ENCODE results near the gene CELF2.

Gene CELF2

DNA sequence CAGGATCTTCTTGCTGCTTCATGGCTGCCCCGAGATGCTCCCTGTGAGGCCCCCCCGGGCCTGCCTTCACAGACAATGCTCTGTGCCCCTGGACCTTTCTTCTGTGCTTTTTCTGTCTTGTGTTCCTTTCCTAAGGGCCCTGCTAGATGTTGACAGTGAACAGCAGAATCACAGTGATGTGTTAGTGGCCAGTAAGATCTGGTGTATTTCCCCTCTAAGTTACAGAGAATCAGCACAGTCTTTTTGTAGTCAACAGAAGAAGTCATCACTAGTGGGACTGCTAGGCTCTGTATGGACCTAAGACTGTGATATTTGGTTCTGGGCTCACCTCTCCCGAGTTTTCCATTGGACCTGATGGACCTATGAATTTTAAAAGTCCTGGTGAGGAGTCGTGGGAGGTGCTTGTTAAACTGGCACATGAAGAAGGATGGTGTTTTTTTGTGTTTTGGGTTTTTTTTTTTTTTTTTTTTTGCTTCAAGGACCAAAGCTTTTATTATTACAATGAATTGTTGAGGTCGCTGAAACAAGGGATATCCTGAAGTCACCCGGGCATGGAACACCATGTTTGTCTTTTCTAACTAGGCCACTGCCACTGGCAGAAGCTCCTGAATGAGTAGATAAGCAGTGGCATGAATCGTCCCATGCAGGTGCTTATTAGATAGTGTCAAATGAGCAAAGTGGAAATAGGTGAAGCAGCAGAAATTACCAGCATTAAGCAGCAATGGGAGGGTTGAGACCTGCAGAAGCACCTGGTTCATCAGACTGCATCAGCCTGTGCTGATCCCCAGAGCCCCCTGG is 194.8 kb downstream of the CELF2 start:
- Histone ChIP-seq H2AK5ac (ENCODE audit: low read length) (no peak overlapping the region), H4K91ac (ENCODE audit: low read depth, low read length) (no peak overlapping the region), H2BK120ac (ENCODE audit: insufficient read depth, low read length, poor library complexity) (no peak overlapping the region), H2BK5ac (ENCODE audit: low read depth, low read length, poor library complexity) (no peak overlapping the region), H2AFZ (ENCODE audit: insufficient read depth, low read length, poor library complexity) (no peak overlapping the region), H3K4ac (ENCODE audit: low read depth, low read length) (no peak overlapping the region), H3K4me2 (ENCODE audit: low read length) (no peak overlapping the region), H3K23ac (ENCODE audit: low read length) (no peak overlapping the region), H3K14ac (ENCODE audit: low read length) (no peak overlapping the region), H3K4me1 (ENCODE audit: control insufficient read depth in 1 of 2, insufficient read depth in 2 of 2, low read length in 2 of 2) (peaks cover 3% of the 10 kb centered on the region in 2 experiments), H3K9me3 (ENCODE audit: insufficient read depth, low read depth, low read length) (no peaks in the 10 kb centered on the region), H2BK12ac (ENCODE audit: low read length) (no peak overlapping the region), H4K8ac (ENCODE audit: low read depth, low read length) (no peak overlapping the region), H3K9ac (ENCODE audit: low read length) (no peak overlapping the region), H3K18ac (ENCODE audit: low read length) (no peak overlapping the region), H3K27ac (ENCODE audit: low read depth, low read length) (no peak overlapping the region), H3K79me1 (ENCODE audit: low read length) (no peaks in the 10 kb centered on the region), H3K79me2 (ENCODE audit: control insufficient read depth, insufficient read depth, low read length, poor library complexity) (no peaks in the 10 kb centered on the region), H3K36me3 (ENCODE audit: control insufficient read depth in 1 of 2, insufficient read depth in 2 of 2, low read length in 2 of 2) (no peaks in the 10 kb centered on the region), H3K4me3 (ENCODE audit: low read depth, low read length) (no peak overlapping the region), H3K27me3 (ENCODE audit: insufficient read depth, low read length) (no peaks in the 10 kb centered on the region), H4K12ac (ENCODE audit: low read depth, low read length) (no peak overlapping the region)
- no CpG with 5 or more reads among the region's 7 CpGs for WGBS (ENCODE audit: extremely low coverage, insufficient coverage, insufficient read length)
- no peak for DNase-seq

DNA sequence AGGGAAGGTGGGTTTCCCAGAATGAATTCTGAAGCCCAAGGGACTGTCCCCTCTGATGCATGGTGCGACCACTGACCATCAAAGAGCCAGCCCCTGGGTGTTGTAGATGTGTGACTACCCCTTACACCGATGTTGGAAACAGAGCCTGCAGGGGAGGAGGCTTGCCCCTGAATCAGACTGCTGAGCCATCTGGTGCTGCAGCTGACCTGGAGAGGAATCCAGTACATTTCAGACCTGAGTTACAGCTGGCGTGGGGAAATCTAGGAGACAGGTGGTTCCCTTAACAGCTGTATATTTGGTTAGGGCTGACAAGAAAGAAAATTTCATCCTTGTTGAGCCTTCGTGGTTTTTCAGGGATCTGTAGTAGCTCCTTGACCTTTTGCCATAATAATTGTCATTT is 195.5 kb downstream of the CELF2 start:
- Histone ChIP-seq H3K27ac (ENCODE audit: low read depth, low read length) (no peak overlapping the region), H3K23ac (ENCODE audit: low read length) (no peak overlapping the region), H2BK12ac (ENCODE audit: low read length) (no peak overlapping the region), H3K14ac (ENCODE audit: low read length) (no peak overlapping the region), H3K79me2 (ENCODE audit: control insufficient read depth, insufficient read depth, low read length, poor library complexity) (no peaks in the 10 kb centered on the region), H4K91ac (ENCODE audit: low read depth, low read length) (no peak overlapping the region), H3K18ac (ENCODE audit: low read length) (no peak overlapping the region), H3K9ac (ENCODE audit: low read length) (no peak overlapping the region), H4K12ac (ENCODE audit: low read depth, low read length) (no peak overlapping the region), H3K79me1 (ENCODE audit: low read length) (no peaks in the 10 kb centered on the region), H3K9me3 (ENCODE audit: insufficient read depth, low read depth, low read length) (no peaks in the 10 kb centered on the region), H2BK120ac (ENCODE audit: insufficient read depth, low read length, poor library complexity) (no peak overlapping the region), H4K8ac (ENCODE audit: low read depth, low read length) (no peak overlapping the region), H3K4me2 (ENCODE audit: low read length) (no peak overlapping the region), H3K36me3 (ENCODE audit: control insufficient read depth in 1 of 2, insufficient read depth in 2 of 2, low read length in 2 of 2) (no peaks in the 10 kb centered on the region), H2BK5ac (ENCODE audit: low read depth, low read length, poor library complexity) (no peak overlapping the region), H2AK5ac (ENCODE audit: low read length) (no peak overlapping the region), H3K27me3 (ENCODE audit: insufficient read depth, low read length) (no peaks in the 10 kb centered on the region), H3K4me3 (ENCODE audit: low read depth, low read length) (no peak overlapping the region), H2AFZ (ENCODE audit: insufficient read depth, low read length, poor library complexity) (no peak overlapping the region), H3K4ac (ENCODE audit: low read depth, low read length) (no peak overlapping the region), H3K4me1 (ENCODE audit: control insufficient read depth in 1 of 2, insufficient read depth in 2 of 2, low read length in 2 of 2) (peaks cover 3% of the 10 kb centered on the region in 2 experiments)
- no peak for DNase-seq
- no CpG with 5 or more reads among the region's 4 CpGs for WGBS (ENCODE audit: extremely low coverage, insufficient coverage, insufficient read length)

DNA sequence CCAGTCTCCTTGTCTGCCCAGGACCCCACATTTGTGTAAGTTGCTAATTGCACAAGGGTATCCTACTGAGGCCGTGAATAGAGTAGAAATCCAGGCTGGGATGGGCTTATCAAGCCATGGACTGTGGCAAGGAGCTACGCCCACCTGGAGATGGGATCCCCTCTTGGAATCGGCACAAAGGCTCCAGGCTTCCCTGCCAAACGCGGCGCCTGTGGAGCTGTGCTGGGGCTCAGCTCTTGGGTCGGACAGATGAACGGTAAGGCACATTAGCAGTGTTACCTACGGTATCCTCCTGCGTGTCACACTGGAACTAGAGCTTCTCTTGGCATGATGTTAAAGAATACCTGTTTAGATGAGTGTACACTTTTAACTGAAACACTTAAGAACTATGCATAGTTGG is 196.7 kb downstream of the CELF2 start:
- no peak overlapping the region for H2BK120ac ChIP-seq (ENCODE audit: insufficient read depth, low read length, poor library complexity)
- H3K9me3 ChIP-seq (ENCODE audit: insufficient read depth, low read depth, low read length) = no peaks in the 10 kb centered on the region
- no peak overlapping the region for H3K27ac ChIP-seq (ENCODE audit: low read depth, low read length)
- H2AK5ac ChIP-seq (ENCODE audit: low read length) = no peak overlapping the region
- no peak overlapping the region for H2AFZ ChIP-seq (ENCODE audit: insufficient read depth, low read length, poor library complexity)
- no peak overlapping the region for H3K4ac ChIP-seq (ENCODE audit: low read depth, low read length)
- H3K27me3 ChIP-seq (ENCODE audit: insufficient read depth, low read length) = no peaks in the 10 kb centered on the region
- no peak for DNase-seq
- no CpG with 5 or more reads among the region's 10 CpGs for WGBS (ENCODE audit: extremely low coverage, insufficient coverage, insufficient read length)
- H2BK5ac ChIP-seq (ENCODE audit: low read depth, low read length, poor library complexity) = no peak overlapping the region
- H3K79me2 ChIP-seq (ENCODE audit: control insufficient read depth, insufficient read depth, low read length, poor library complexity) = no peaks in the 10 kb centered on the region
- peaks cover 0 to 3% of the 10 kb centered on the region in 2 experiments for H3K4me1 ChIP-seq (ENCODE audit: control insufficient read depth in 1 of 2, insufficient read depth in 2 of 2, low read length in 2 of 2)
- no peak overlapping the region for H3K9ac ChIP-seq (ENCODE audit: low read length)
- H3K36me3 ChIP-seq (ENCODE audit: control insufficient read depth in 1 of 2, insufficient read depth in 2 of 2, low read length in 2 of 2) = no peaks in the 10 kb centered on the region
- H4K12ac ChIP-seq (ENCODE audit: low read depth, low read length) = no peak overlapping the region
- no peak overlapping the region for H2BK12ac ChIP-seq (ENCODE audit: low read length)
- no peak overlapping the region for H3K18ac ChIP-seq (ENCODE audit: low read length)
- H3K4me2 ChIP-seq (ENCODE audit: low read length) = no peak overlapping the region
- H3K79me1 ChIP-seq (ENCODE audit: low read length) = no peaks in the 10 kb centered on the region
- no peak overlapping the region for H4K8ac ChIP-seq (ENCODE audit: low read depth, low read length)
- H3K14ac ChIP-seq (ENCODE audit: low read length) = no peak overlapping the region
- H3K23ac ChIP-seq (ENCODE audit: low read length) = no peak overlapping the region
- no peak overlapping the region for H4K91ac ChIP-seq (ENCODE audit: low read depth, low read length)
- H3K4me3 ChIP-seq (ENCODE audit: low read depth, low read length) = no peak overlapping the region

DNA sequence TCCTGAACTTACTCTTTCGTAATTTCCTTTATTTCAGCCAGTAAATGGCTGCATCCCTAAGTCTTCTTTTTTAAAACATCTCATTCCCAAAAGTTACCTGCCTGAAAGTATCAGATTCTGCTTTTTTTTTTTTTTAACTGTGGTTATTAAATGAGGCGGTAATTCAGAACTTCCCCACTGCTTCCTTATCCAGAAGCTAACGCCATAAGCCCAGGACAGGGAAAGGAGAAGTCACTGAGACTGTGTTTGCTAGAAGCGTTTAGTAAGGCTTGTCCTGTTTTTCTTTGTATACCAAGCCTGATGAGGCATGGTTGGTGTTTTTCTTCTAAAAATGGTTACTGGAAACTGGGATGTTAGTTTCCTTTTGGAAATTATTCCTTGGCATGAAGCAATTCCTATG is 197.8 kb downstream of the CELF2 start:
- Histone ChIP-seq H3K4me2 (ENCODE audit: low read length) (no peak overlapping the region), H2AFZ (ENCODE audit: insufficient read depth, low read length, poor library complexity) (no peak overlapping the region), H2AK5ac (ENCODE audit: low read length) (no peak overlapping the region), H3K36me3 (ENCODE audit: control insufficient read depth in 1 of 2, insufficient read depth in 2 of 2, low read length in 2 of 2) (no peaks in the 10 kb centered on the region), H3K4ac (ENCODE audit: low read depth, low read length) (no peak overlapping the region), H2BK5ac (ENCODE audit: low read depth, low read length, poor library complexity) (no peak overlapping the region), H3K4me1 (ENCODE audit: control insufficient read depth in 1 of 2, insufficient read depth in 2 of 2, low read length in 2 of 2) (peaks cover 0 to 2% of the 10 kb centered on the region in 2 experiments), H3K27me3 (ENCODE audit: insufficient read depth, low read length) (no peaks in the 10 kb centered on the region), H3K79me2 (ENCODE audit: control insufficient read depth, insufficient read depth, low read length, poor library complexity) (no peaks in the 10 kb centered on the region), H2BK12ac (ENCODE audit: low read length) (no peak overlapping the region), H3K9ac (ENCODE audit: low read length) (no peak overlapping the region), H3K79me1 (ENCODE audit: low read length) (no peaks in the 10 kb centered on the region), H4K8ac (ENCODE audit: low read depth, low read length) (no peak overlapping the region), H2BK120ac (ENCODE audit: insufficient read depth, low read length, poor library complexity) (no peak overlapping the region), H4K91ac (ENCODE audit: low read depth, low read length) (no peak overlapping the region), H3K23ac (ENCODE audit: low read length) (no peak overlapping the region), H3K27ac (ENCODE audit: low read depth, low read length) (no peak overlapping the region), H3K18ac (ENCODE audit: low read length) (no peak overlapping the region), H3K14ac (ENCODE audit: low read length) (no peak overlapping the region), H3K4me3 (ENCODE audit: low read depth, low read length) (no peak overlapping the region), H3K9me3 (ENCODE audit: insufficient read depth, low read depth, low read length) (no peaks in the 10 kb centered on the region), H4K12ac (ENCODE audit: low read depth, low read length) (no peak overlapping the region)
- no CpG with 5 or more reads among the region's 4 CpGs for WGBS (ENCODE audit: extremely low coverage, insufficient coverage, insufficient read length)
- no peak for DNase-seq

Measured in trophoblast cell (in vitro differentiated cells and primary cell).